Measurements from ENCODE around the gene TRMT1. TPM values are rescaled to one million over a fixed set of nuclear protein-coding genes. Genes with fewer than 3 reads are reported as not detected.

TRMT1 gene
- total and polyA plus RNA-seq, 7 donors = 31.6 to 87.1 (median 42.3) TPM

DNA sequence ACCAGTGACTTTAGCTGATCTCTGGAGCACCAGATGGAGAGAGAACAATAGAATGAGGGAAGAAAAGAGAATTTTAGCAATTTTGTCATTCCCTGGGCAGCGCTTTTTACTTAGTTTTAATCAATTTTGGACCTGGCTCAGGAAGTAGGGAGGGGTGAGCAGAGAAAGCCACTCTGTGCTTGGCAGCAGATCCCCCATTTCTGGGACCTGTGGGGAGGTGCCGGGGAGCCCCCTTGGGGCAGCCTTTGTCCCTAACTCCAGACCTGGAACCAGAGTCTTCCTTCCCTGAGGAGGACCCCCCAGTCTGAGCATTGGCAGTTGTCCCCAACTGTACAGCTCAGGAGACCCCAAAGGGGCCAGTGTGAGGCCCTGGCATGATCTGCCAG lies 24.4 kb downstream of the TRMT1 start:
- H3K36me3 ChIP-seq (ENCODE audit: insufficient read depth in 1 of 2, low read depth in 1 of 2) = peaks cover 0 to 64% of the 10 kb centered on the region in 2 donors
- no peaks in the 10 kb centered on the region for H3K27me3 ChIP-seq (ENCODE audit: insufficient read depth in 3 of 3, low read length in 2 of 3)
- H3K4me1 ChIP-seq = peaks cover 25% of the 10 kb centered on the region
- ATAC-seq (no peak), DNase-seq (no peak)
- TF ChIP-seq, protein P1, sequence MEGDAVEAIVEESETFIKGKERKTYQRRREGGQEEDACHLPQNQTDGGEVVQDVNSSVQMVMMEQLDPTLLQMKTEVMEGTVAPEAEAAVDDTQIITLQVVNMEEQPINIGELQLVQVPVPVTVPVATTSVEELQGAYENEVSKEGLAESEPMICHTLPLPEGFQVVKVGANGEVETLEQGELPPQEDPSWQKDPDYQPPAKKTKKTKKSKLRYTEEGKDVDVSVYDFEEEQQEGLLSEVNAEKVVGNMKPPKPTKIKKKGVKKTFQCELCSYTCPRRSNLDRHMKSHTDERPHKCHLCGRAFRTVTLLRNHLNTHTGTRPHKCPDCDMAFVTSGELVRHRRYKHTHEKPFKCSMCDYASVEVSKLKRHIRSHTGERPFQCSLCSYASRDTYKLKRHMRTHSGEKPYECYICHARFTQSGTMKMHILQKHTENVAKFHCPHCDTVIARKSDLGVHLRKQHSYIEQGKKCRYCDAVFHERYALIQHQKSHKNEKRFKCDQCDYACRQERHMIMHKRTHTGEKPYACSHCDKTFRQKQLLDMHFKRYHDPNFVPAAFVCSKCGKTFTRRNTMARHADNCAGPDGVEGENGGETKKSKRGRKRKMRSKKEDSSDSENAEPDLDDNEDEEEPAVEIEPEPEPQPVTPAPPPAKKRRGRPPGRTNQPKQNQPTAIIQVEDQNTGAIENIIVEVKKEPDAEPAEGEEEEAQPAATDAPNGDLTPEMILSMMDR (IDR thresholded peaks at IDR 0.05) = no peak
- no peak overlapping the region for H3K4me3 ChIP-seq
- 56 to 68% (median 59%) methylated on average over 2 of the region's 2 CpGs for WGBS, 3 donors
- H3K27ac ChIP-seq = peak overlapping the region; percentile 74
- H3K9me3 ChIP-seq = no peaks in the 10 kb centered on the region
- intact Hi-C loops (cut with DNase I) = loop anchor here in 1 of 2 donors (2.0 kb wide), 1 partner anchor 113 kb away; no protein-coding TSS in a partner anchor

DNA sequence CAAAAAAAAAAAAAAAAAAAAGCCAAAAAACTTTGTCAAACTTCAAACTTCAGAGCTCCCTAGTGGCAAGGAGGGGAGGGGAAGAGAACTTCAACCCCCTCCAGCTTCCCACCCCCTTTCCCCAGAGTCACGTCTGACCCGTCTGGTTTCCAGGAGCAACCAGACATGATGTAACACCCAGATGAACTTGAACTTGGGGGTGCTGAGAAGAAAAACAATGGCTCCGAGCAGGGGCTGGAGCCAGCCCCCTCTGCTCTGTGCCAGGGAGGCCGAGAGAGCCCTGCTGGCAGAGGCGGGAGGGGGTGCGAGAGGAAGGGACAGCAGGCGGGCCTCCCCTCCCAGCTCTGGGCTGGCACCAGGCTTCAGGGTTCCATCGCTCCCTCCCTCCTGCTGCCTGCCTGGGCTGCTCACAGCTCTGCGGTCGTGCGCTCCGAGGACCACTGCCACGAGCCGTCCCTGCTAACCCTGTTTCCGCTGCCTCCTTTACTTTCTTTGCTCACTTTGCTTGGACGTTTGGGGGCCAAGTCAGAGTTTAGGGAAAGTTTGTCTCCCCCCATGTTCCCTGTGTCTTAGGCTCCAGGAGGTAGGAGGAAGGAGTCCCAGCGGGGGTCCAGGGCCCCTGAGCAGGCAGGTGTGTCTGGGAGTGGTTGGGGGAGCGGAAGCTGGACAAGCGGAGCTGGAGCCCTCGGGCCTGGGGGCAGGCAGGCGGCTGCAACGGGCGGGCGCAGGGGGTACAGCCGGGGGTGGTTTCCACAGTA lies 25.0 kb downstream of the TRMT1 start:
- Histone ChIP-seq H3K9me3 (no peaks in the 10 kb centered on the region), H3K27me3 (ENCODE audit: insufficient read depth in 3 of 3, low read length in 2 of 3) (no peaks in the 10 kb centered on the region), H3K4me1 (peaks cover 25% of the 10 kb centered on the region), H3K27ac (peak overlapping the region; percentile 74), H3K4me3 (no peak overlapping the region), H3K36me3 (ENCODE audit: insufficient read depth in 1 of 2, low read depth in 1 of 2) (peaks cover 0 to 70% of the 10 kb centered on the region in 2 donors)
- WGBS, 3 donors = 47 to 51% (median 50%) methylated on average over 21 to 25 of the region's 25 CpGs
- DNase-seq (peak; percentile 67 to 81), ATAC-seq (peak; percentile 13 to 39 (median 20))
- intact Hi-C loops (cut with DNase I) = loop anchor here in 1 of 2 donors (2.0 kb wide), 1 partner anchor 113 kb away; no protein-coding TSS in a partner anchor
- TF ChIP-seq, protein P1 (IDR thresholded peaks at IDR 0.05) = no peak

DNA sequence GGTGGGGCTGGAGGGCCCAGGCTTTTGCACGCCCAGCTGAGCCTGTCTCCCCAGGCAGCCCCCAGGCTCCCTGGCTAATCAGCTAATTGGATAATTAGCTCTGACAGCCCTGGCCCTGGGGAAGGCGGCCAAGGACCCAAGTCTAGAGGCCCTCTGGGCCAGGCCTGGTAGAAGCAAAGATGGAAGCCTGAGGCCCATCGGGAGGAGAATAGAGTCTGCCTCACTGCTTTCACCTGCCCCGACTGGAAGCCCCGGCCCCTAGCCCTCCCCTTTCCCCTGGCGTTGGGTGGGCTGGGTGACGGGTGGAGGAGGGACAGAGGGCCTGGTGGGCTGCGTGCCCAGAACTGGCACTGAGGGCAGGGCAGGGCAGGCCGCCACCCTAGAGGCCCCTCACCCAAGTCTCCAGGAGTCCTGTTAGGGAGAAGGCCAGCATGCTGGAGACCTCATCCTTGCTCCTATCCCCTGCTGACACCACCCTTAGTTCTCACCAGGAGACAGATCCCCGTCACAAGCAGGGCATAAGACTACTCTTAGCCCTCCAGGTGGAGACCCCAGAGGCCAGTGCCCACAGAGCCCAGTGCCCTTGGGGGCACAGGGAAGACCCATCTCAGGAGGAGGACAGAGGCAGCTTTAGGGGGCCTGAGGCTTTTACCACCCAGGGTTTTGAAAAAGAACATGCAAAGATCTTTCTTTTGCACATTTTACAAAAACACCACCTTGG lies 25.9 kb downstream of the TRMT1 start:
- peak overlapping the region; percentile 74 for H3K27ac ChIP-seq
- WGBS, 3 donors = 55 to 75% (median 66%) methylated on average over 8 to 10 of the region's 10 CpGs
- H3K4me1 ChIP-seq = peaks cover 25% of the 10 kb centered on the region
- H3K9me3 ChIP-seq = no peaks in the 10 kb centered on the region
- no peaks in the 10 kb centered on the region for H3K27me3 ChIP-seq (ENCODE audit: insufficient read depth in 3 of 3, low read length in 2 of 3)
- DNase-seq = no peak
- peaks cover 0 to 70% of the 10 kb centered on the region in 2 donors for H3K36me3 ChIP-seq (ENCODE audit: insufficient read depth in 1 of 2, low read depth in 1 of 2)
- no peak for ATAC-seq
- TF ChIP-seq, protein P1 (IDR thresholded peaks at IDR 0.05) = no peak
- H3K4me3 ChIP-seq = no peak overlapping the region
- intact Hi-C loops (cut with DNase I) = no loop called here

DNA sequence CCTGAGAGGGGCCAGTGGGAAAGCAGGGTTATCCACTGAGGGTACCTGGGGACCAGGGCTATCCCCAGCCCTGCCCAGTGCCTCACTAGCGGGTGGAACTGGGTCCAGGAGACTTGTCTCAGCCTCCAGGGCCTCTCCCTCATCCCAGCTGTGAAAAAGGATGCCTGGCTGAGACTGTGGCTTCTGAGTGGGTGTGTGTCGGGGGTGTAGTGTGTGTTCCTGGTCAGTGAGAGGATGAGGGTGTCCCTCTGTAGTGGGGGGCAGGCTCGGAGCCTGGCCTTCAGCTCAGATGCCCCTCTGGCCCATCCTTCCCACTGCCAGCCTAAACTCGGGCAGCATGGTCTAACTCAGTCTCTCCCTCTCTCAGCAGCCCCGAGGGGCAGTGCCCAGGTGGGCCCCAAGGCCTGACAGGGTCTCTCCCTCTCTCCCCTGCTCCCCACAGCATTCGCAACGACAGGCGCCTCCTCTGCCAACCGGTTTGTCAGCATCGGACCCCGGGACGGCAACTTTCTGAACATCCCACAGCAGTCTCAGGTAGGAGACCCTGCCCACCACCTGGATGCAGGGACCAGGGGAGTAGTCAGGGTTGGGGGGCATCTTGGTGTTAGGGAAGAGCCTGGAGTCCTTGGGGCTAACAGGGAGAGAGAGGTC lies 26.6 kb downstream of the TRMT1 start:
- intact Hi-C loops (cut with DNase I) = no loop called here
- ATAC-seq (no peak), DNase-seq (no peak)
- 68 to 79% (median 73%) methylated on average over 12 of the region's 12 CpGs for WGBS, 3 donors
- Histone ChIP-seq H3K36me3 (ENCODE audit: insufficient read depth in 1 of 2, low read depth in 1 of 2) (peaks cover 0 to 70% of the 10 kb centered on the region in 2 donors), H3K27ac (peak overlapping the region; percentile 74), H3K27me3 (ENCODE audit: insufficient read depth in 3 of 3, low read length in 2 of 3) (no peaks in the 10 kb centered on the region), H3K4me1 (peaks cover 25% of the 10 kb centered on the region), H3K4me3 (no peak overlapping the region), H3K9me3 (no peaks in the 10 kb centered on the region)
- TF ChIP-seq, protein P1 (IDR thresholded peaks at IDR 0.05) = no peak
